GM19467 (cell line): ENCODE measurements around the gene TMIE.
"Not testable (repeated sequence)": the region's sequence is repeated elsewhere in the genome, so short reads cannot be mapped to it uniquely, and the experiment has no call there.

Source experiments
- ATAC-seq: cut with Tn5 transposase; IDR thresholded peaks from one replicate; pipeline ENCODE4 v1.9.1; 2021; ENCODE audit warnings: mild to moderate bottlenecking, moderate library complexity; ENCODE audit not compliant: unreplicated experiment

Gene TMIE

GRCh38 chr3:46682974-46683373, 18.2 kb upstream of the TMIE start:
- no peak for ATAC-seq

DNA sequence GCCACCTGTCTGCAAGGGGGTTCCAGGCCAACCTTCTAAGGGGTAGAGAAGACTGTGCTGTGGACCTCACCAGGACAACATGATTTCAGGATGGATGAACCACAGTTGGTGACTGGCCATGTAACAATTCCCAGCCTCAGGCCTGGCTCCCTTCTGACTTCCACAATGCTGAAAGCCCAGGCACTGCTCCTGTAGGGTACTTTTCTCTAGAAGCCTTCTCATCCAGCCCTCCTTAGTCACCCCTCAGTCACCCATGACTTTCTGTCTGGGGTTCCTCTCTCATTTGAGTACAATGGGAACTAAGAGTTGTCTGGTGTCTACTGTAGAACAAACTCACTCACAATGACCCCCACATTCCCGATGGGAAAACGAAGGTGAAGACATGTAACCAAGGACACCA, 16.3 kb upstream of the TMIE start:
- ATAC-seq, result no peak

DNA sequence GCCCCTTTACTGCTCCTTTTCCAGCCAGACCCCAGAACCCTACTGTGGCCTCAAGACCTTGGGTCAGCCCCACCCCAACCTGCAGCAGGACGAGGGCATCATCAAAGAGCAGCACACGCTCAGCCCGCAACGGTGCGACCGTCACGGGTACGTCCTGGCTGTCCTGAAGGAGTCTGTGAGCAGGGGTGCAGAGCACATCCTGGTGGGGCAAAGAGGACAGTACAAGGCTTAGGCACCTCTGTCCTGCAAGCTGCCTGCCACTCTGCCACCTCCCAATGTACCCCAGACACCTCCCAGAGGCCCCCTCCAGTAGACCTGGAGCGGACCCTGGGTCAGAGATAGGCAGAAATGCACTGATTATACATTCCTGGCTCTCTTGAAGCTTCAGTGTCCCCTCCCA, 15.7 kb upstream of the TMIE start:
- ATAC-seq, result no peak

- no peak for ATAC-seq
Measured at GRCh38 chr3:46690798-46691197, 10.4 kb upstream of the TMIE start.

DNA sequence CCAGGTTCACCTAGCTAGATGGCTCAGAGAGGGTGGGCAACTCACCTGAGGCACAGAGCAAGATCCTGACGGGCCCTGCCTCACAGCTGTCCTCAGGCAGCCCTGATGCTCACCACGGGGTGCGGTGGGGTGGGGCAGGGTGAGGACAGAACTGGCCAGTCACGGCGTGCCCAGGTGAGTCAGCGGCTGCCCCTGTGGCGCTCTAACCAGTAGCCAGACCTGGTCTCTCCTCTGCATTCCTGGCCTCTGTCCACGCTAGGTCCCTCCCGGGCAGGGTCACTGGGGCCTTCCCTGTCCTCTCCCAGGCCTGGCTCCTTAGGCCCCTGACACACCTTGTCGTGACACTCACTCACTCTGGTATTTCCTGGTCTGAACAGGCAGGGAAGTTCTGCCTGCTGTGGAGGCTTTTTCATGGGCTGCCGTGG, 8.6 kb upstream of the TMIE start:
- no peak for ATAC-seq

DNA sequence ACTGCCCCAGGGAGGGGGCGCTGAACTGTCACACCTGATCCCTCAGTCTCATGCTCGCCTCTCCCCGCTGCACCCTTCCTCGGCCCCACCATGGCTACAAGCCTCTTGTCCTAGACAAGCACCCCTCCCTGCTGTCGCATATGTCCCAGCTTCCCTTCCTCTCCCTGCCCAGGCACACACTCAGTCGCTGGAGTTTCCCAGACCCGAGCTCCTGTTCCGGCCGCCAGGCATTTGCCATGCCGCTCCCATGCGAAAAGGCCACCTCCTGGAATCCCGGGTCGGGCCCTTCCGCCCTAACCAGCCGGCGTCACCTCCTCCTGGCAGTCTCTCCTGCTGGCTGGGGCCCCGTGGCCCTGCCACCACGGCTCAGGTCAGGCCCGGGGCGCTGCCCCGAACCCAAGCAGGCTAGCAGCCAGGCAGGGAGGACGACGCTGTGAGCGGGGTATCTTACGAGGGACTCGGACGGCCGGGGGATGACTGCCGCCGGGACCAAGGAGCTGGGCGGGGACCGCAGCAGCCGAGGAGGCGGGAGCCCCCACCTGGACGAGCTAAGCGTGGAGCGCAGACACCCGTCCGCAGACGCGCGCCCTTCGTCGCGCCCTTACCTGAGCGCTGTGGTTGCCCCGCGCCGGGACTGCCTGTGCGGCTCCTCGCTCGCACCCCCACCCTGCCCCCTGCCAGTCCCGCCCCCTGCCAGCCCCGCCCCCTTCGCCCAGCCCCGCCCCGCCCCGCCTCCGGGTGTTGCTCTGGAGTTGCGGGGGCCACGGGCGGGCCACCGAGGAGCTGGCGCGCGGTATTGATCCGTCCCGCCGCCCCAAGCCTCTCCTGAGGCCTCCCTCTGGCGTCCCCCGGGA, 7.9 kb upstream of the TMIE start, which contains the start of gene ALS2CL:
ALS2CL (minus strand) TSS at position 642 of the 854 bp plus-strand sequence. CDS start 4,239 bp downstream, outside the sequence.
- ATAC-seq, result no peak

DNA sequence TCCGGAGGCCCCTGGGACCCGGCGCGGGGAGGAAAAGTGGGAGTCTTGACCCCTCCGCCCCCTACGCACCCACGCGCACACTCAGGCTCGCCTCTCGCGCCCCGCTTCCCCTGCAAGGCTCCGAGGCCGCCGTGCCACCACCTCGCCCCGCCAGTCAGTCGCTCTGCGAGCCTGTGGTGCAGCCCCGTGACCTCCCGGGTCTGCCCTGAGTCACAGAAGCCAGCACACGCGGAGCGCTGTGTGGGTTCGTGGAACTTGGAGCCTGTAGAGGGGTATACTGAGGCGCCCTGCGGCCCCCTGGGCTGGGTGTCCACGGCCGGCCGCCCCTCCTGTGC, 7.3 kb upstream of the TMIE start:
- ATAC-seq, result no peak

DNA sequence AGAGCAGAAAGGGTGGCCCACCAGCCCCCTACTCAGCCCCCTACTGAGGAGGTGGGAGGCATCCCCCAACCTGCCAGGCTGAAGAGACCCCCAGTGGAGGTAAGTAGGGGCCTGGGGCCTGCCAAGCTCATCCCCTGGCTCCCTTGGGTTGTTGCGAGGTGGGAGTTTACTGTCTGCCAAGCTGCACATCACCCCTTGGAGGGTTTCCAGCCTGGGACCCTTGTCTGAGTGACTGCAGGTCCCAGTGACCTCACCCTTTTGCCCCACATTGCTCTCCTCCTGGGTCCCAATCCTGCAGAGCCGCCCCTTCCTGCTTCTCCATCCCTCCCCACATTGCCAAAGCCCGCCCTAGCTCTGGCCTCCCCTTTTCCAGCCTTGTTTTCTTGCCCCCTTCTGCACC, 6.7 kb upstream of the TMIE start:
- no peak for ATAC-seq

DNA sequence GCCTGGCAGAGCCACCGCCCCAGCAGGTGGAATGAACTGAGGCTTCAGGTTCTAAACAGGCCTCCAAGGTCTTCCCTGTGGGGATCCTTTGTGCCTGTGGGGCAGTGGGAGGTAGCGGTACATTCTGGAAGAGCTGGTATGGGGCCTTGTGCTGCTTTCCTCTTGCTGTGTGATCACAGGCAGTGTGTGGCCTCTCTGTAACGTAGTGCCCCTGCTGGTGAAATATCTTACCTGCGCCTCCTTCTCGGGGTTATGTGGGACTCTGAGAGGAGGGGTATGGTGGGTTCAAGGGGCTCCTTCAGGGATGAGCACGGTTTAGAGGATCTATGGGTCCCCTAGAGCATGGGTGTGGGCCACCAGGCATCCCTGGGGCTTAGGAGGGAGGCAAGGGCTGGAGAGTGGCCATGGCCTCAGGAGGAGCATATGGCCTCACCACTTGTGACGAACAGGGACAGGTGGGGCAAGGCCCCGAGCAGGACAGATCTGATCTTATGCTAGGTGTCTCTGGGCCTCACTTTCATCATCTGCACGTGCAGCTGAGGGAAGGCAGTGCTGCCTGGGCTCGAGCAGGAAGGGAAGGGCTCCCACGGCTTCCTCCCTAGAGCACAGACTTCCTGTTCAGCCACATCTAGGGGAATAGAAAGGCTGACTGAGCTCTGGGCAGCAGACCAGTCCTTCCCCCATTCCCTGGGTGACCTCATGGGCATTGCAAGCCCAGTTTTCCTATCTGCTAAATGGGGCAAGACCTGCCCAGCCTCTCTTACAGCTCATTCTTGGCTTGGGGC, 5.8 kb upstream of the TMIE start:
- ATAC-seq, result no peak

- ATAC-seq, result no peak
Measured at GRCh38 chr3:46695962-46696894, 5.0 kb upstream of the TMIE start.

- no peak for ATAC-seq
Measured at GRCh38 chr3:46699676-46700523, 1.3 kb upstream of the TMIE start.

DNA sequence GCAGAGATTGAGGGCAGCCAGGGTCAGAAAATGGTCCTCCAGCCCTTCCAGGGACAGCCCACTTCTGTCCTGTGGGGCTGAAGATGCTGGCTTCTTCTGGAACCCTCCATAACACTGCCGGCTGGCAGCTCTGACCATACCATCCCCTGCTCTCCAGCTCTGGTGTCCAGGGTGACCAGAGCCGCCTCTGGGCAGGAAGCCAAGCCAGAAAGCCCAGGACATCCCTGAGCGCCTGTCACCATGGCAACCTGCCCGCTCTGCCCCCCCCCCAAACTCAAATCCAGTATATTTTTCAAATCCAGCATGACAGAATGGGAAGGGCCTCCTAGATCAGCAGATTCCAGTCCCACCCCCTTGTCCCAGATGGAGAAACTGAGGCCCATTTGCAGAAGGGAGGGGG, 420 bp upstream of the TMIE start:
- ATAC-seq, result no peak

DNA sequence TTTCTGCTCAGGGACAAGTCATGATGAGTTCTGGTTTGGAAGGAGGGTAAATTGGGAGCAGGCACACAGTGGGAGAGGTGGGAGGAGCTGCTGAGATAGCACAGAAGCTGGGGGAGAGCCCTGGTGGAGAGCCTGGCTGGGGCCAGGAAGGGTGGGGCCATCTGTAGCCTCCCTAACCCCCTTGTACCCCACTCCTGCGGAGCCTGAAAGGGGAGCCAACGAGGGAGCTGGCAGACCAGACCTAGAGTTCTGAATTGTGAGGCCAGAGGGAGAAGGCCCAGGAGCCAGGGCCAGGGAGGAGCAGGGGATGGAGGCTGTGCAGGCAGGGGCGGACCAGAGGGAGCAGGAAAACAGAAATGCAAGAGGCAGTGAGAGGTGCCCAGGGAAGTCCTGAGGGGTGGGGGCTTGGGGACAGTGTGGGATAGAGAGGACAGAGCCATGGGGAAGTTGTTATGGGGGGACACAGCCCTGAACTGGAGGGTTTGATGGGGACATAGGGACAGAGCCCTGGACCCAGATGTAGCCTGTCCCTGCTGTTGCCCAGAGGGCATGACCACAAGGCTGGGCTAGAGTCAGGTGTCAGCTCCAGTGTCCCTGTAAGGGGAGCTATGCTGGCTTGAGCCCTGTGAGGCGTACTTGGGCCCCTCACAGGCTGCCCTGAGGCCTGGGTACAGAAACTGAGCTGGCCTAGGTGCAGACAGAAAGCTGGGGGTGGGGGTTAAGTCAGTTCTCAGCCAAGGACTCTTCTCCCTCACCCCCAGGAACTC, 1.2 kb downstream of the TMIE start:
- no peak for ATAC-seq

GRCh38 chr3:46703013-46703520, 1.9 kb downstream of the TMIE start:
- no peak for ATAC-seq

DNA sequence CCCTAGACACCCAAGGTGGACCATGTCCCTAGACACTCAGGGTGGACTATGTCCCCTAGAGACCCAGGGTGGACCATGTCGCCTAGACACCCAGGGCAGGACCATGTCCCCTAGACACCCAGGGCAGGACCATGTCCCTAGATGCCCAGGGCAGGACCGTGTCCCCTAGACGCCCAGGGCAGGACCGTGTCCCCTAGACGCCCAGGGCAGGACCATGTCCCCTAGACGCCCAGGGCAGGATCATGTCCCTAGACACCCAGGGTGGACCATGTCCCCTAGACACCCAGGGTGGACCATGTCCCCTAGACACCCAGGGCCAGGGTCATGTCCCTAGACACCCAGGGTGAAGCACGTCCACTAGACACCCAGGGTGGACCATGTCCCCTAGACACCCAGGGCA, 3.2 kb downstream of the TMIE start:
- ATAC-seq, result not testable (repeated sequence)

DNA sequence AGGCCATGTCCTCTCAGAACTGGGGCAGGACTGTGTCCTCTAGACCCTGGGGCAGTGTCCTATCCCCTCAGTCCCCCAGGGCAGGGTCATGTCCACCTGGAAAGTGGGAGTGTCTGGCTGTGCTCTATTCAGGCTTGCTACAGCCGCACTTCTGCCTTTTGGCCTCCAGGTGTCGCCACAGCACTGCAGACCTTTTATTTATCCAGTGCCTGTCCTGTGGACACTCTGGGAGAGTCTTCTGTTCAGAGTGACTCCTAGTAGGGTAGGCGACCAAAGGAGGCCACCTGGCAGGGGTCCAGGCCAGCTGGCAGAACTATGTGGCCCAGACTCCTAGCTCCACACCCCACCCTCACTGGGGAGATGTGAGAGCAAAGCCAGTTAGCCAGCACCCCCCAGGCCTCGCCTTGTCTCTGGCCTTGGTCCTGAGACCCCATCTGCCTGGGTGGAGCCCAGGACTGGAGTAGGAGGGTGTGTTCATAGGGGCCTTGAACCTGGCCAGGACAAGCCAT, 3.9 kb downstream of the TMIE start:
- no peak for ATAC-seq

GRCh38 chr3:46705751-46706552, 4.8 kb downstream of the TMIE start:
- ATAC-seq, result no peak
